GM12864 (cell line): ENCODE measurements around the gene MAP3K14.

Source experiments
- DNase-seq: peaks from one replicate; pipeline ENCODE4 v3.0.0-alpha.2; 2011; ENCODE audit warnings: low read depth
- H3K4me3 ChIP-seq: 2 replicates; pipeline ENCODE4 v1.5.1; 2011; ENCODE audit warnings: mild to moderate bottlenecking, low read depth, low read length, control low read depth
- TF ChIP-seq, protein P1 (sequence below): IDR thresholded peaks from 2 replicates; pipeline ENCODE4 v1.5.1; 2011; ENCODE audit warnings: low read depth, mild to moderate bottlenecking, moderate library complexity, low read length, control low read depth, inconsistent platforms; ENCODE audit errors: missing control alignments

Gene MAP3K14

DNA sequence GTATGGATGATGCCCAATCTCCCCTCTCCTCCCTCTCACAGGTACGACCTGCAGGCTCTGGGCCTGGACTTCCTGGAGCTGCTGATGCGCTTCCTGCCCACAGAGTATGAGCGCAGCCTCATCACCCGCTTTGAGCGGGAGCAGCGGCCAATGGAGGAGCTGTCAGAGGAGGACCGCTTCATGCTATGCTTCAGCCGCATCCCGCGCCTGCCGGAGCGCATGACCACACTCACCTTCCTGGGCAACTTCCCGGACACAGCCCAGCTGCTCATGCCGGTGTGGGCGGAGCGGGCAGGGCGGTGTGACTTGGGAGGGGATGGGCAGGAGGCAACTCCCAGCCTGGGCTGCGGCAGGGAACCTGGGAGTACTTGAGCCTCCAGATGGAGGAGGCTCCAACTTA is 73.1 kb downstream of the MAP3K14 start:
- no peak overlapping the region for H3K4me3 ChIP-seq
- no peak for DNase-seq
- TF ChIP-seq, protein P1, sequence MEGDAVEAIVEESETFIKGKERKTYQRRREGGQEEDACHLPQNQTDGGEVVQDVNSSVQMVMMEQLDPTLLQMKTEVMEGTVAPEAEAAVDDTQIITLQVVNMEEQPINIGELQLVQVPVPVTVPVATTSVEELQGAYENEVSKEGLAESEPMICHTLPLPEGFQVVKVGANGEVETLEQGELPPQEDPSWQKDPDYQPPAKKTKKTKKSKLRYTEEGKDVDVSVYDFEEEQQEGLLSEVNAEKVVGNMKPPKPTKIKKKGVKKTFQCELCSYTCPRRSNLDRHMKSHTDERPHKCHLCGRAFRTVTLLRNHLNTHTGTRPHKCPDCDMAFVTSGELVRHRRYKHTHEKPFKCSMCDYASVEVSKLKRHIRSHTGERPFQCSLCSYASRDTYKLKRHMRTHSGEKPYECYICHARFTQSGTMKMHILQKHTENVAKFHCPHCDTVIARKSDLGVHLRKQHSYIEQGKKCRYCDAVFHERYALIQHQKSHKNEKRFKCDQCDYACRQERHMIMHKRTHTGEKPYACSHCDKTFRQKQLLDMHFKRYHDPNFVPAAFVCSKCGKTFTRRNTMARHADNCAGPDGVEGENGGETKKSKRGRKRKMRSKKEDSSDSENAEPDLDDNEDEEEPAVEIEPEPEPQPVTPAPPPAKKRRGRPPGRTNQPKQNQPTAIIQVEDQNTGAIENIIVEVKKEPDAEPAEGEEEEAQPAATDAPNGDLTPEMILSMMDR: no peak

DNA sequence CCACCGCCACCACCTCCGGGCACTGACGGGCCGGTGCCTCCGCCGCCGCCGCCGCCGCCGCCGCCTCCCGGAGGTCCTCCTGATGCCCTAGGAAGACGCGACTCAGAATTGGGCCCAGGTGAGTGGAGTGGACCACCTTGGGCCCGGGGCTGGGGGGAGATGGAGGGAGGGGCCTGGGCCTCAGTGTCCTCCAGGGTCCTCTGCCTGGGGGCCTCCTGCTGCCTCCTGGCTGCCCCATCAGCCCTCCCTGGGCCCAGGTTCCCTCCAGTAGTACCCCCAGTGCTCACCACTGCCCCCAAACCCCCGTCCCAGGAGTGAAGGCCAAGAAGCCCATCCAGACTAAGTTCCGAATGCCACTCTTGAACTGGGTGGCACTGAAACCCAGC is 74.8 kb downstream of the MAP3K14 start:
- TF ChIP-seq, protein P1: no peak
- no peak overlapping the region for H3K4me3 ChIP-seq
- DNase-seq: no peak

DNA sequence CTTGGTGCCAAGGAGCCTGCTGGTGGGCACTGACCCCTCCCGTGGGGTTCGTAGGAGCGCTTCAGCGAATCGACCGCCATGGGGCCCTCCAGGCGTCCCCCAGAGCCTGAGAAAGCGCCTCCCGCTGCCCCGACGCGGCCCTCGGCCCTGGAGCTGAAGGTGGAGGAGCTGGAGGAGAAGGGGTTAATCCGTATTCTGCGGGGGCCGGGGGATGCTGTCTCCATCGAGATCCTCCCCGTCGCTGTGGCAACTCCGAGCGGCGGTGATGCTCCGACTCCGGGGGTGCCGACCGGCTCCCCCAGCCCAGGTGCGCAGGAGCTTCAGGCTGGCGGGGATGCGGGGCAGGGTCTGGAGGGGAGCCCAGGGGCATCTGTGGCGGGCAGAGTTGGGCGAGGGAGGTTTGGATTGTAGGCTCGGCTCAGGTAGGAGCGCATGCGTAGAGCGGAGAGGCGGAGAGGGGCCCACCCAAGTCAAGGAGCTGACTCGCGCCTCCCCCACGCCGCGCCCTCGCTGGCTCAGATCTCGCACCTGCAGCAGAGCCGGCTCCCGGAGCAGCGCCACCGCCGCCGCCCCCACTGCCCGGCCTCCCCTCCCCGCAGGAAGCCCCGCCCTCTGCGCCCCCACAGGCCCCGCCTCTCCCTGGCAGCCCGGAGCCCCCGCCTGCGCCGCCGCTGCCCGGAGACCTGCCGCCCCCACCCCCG is 75.3 kb downstream of the MAP3K14 start:
- TF ChIP-seq, protein P1: no peak
- DNase-seq: no peak
- no peak overlapping the region for H3K4me3 ChIP-seq

DNA sequence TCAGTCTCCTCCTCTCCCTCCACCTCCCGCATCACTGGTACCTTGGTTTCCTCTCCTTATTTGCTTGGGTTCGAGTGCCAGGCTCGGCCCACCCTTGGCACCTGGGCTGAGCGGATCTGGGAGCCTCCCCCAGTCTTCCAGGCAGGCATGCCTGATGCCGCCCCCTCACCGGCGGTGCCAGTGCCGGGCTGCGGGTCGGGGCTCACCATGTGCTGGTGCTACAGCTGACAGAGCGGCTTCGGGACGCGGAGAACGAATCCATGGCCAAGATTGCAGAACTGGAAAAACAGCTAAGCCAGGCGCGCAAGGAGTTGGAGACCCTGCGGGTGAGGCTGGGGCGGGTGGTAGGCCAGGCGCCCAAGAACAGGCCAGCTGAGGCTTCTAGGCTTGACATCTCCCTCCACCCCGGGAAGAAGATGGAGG is 75.9 kb downstream of the MAP3K14 start:
- no peak for DNase-seq
- TF ChIP-seq, protein P1: no peak
- no peak overlapping the region for H3K4me3 ChIP-seq

DNA sequence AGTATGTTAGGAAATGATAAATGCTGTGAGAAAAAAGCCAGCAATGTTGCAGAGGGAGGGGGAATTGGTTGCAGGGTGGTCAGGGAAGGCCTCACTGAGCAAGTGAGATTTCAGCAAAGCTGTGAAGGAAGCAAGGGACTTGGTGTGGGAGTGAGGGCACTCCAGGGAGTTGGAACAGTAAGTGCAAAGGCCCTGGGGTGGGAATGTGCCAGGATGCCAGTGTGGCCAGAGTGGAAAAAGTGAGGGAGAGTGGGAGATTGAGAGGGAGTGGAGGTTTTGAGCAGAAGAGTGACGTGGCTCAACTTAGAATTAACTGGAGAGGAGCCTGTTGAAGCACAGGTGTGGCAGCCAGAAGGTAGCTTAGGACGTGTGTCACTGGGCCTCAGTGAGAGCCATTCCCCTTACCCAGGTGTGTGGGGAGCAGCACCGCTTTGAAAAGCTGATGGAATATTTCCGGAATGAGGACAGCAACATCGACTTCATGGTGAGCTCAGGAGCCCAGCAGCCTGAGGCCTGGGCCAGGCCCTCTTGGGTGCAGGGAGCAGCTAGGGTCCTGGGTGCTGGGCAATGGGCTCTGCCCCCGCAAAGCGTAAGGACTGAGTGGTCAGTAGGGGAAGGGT is 78.6 kb downstream of the MAP3K14 start:
- DNase-seq: no peak
- TF ChIP-seq, protein P1: no peak
- H3K4me3 ChIP-seq: no peak overlapping the region

DNA sequence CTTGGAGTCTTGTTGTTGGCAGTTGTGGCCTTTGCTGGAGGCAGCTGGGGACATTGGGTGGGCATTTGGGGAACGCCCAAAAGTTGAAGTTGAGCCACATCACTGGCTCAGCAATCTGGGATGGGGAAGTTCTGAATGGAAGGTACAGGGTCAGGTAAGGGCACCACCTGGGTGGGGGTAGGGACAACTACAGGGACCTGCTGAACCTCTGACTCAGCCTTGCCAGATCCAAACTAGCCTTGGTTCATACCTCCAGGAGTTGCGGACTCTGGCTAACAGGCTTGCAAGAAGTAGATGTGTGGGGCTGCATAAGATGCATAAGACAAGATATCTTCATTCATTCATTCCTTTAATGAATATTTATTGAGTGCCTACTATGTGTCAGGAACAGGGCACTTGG is 79.1 kb downstream of the MAP3K14 start:
- TF ChIP-seq, protein P1: no peak
- no peak for DNase-seq
- no peak overlapping the region for H3K4me3 ChIP-seq

DNA sequence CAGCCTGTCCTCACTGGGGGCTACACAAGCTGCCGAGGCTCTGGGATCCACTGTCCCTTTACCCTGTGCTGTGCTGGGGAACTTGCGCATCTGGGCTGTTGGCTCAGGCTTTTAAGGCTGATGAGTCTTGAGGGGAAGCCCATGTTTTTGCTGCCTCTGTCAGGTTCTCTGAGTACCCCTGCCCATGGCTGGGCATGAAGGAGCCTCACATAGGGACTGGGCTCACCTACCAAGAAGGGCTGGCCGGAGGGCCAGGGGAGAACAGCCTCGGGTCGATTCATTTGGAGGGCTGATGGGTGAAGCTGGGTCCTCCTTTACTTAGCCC is 80.6 kb downstream of the MAP3K14 start:
- DNase-seq: no peak
- no peak overlapping the region for H3K4me3 ChIP-seq
- TF ChIP-seq, protein P1: no peak
